Right lobe of liver (tissue), 4 donors: ENCODE results near the gene SVEP1.

ENCODE experiments used
- POLR2A ChIP-seq: fragments of 450-650 bp; IDR thresholded peaks from one replicate; pipeline ENCODE4 v1.6.1; 2017; ENCODE audit warnings: antibody characterized with exemption, mild to moderate bottlenecking
- TF ChIP-seq, protein P1 (sequence below), 4 donors: fragments of 200-600 bp in 3 of 4; fragments of 450-650 bp in 1 of 4; IDR thresholded peaks; one replicate each; pipeline versions ENCODE4 v1.5.1 to v1.8.0; 2016 to 2022; ENCODE audit warnings: antibody characterized with exemption in 4 of 4, mild to moderate bottlenecking in 2 of 4
- donor health status: DM: no; HTN: no; CAD: no.
- donor health status: DM: no; HTN: no; CAD: no.
- donor health status: DM: no; HTN: yes; CAD: no.

GRCh38 chr9:110455860-110456259 is 123.7 kb downstream of the SVEP1 start:
- TF ChIP-seq, protein P1, sequence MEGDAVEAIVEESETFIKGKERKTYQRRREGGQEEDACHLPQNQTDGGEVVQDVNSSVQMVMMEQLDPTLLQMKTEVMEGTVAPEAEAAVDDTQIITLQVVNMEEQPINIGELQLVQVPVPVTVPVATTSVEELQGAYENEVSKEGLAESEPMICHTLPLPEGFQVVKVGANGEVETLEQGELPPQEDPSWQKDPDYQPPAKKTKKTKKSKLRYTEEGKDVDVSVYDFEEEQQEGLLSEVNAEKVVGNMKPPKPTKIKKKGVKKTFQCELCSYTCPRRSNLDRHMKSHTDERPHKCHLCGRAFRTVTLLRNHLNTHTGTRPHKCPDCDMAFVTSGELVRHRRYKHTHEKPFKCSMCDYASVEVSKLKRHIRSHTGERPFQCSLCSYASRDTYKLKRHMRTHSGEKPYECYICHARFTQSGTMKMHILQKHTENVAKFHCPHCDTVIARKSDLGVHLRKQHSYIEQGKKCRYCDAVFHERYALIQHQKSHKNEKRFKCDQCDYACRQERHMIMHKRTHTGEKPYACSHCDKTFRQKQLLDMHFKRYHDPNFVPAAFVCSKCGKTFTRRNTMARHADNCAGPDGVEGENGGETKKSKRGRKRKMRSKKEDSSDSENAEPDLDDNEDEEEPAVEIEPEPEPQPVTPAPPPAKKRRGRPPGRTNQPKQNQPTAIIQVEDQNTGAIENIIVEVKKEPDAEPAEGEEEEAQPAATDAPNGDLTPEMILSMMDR (IDR thresholded peaks at IDR 0.05): no peak
- TF ChIP-seq POLR2A: no peak
